ENCODE results near the gene PRR9.

- no peak for TF ChIP-seq EZH2phosphoT487 (IDR thresholded peaks at IDR 0.05; ENCODE audit: borderline replicate concordance, low read length)
- TF ChIP-seq EZH2 (IDR thresholded peaks at IDR 0.05; ENCODE audit: low read length, unreplicated experiment) = no peak
- TF ChIP-seq, protein P1, sequence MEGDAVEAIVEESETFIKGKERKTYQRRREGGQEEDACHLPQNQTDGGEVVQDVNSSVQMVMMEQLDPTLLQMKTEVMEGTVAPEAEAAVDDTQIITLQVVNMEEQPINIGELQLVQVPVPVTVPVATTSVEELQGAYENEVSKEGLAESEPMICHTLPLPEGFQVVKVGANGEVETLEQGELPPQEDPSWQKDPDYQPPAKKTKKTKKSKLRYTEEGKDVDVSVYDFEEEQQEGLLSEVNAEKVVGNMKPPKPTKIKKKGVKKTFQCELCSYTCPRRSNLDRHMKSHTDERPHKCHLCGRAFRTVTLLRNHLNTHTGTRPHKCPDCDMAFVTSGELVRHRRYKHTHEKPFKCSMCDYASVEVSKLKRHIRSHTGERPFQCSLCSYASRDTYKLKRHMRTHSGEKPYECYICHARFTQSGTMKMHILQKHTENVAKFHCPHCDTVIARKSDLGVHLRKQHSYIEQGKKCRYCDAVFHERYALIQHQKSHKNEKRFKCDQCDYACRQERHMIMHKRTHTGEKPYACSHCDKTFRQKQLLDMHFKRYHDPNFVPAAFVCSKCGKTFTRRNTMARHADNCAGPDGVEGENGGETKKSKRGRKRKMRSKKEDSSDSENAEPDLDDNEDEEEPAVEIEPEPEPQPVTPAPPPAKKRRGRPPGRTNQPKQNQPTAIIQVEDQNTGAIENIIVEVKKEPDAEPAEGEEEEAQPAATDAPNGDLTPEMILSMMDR (conservative IDR thresholded peaks at IDR 0.05; ENCODE audit: low read depth, low read length) = no peak
Observed at GRCh38 chr1:153227810-153228209, 10.4 kb downstream of the PRR9 start.

Data from PC-3 (cell line).